GM12892 (cell line): ENCODE results near the gene TAB3.

ENCODE experiments used
- POLR2AphosphoS5 ChIP-seq: IDR thresholded peaks from 2 replicates; pipeline ENCODE4 v1.6.1; 2011; ENCODE audit warnings: low read depth, low read length, control low read depth
- TAF1 ChIP-seq: IDR thresholded peaks from 2 replicates; pipeline ENCODE4 v1.6.1; 2011; ENCODE audit warnings: low read depth, mild to moderate bottlenecking, control low read depth, low read length, borderline replicate concordance

GRCh38 chrX:30870572-30870971 is 18.5 kb downstream of the TAB3 start:
- TF ChIP-seq TAF1 (no peak), POLR2AphosphoS5 (no peak)
